GM19463 (cell line): ENCODE measurements around the gene PKN3.
"Not testable (repeated sequence)": the region's sequence is repeated elsewhere in the genome, so short reads cannot be mapped to it uniquely, and the experiment has no call there.

Experiments used
- ATAC-seq: cut with Tn5 transposase; IDR thresholded peaks from one replicate; pipeline ENCODE4 v1.9.1; 2021; ENCODE audit warnings: mild to moderate bottlenecking, moderate library complexity; ENCODE audit not compliant: unreplicated experiment

PKN3 gene

GRCh38 chr9:128690684-128691034 is 11.6 kb upstream of the PKN3 start:
- ATAC-seq: no peak

DNA sequence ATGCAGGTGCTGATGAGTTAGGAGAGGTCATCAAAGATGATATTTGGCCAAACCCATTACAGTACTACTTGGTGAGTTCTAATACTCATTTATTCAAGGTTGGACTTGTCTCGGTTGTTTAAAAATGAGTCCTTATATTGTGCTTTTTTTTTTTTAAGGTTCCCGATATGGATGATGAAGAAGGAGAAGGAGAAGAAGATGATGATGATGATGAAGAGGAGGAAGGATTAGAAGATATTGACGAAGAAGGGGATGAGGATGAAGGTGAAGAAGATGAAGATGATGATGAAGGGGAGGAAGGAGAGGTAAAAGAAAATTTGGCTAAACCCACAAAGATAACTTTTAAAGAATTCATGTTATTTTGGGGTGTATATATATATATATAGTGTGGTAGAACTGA is 8.6 kb upstream of the PKN3 start:
- not testable (repeated sequence) for ATAC-seq

DNA sequence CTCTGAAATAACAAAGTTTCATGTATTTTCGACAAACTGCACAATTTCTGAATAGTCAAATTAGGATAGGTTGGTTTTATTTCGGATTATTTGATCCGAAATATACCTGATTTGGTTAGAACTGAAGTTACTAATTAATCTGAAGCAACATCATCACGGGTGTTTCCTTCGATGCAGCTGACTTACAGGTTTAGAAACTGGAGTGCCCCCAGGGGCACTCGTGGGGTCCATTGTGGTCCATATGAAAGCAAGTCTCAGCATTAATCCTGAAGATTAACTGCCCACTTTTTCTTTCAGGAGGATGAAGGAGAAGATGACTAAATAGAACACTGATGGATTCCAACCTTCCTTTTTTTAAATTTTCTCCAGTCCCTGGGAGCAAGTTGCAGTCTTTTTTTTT is 8.0 kb upstream of the PKN3 start:
- ATAC-seq: no peak

GRCh38 chr9:128696923-128697707 is 5.2 kb upstream of the PKN3 start:
- no peak for ATAC-seq

GRCh38 chr9:128699096-128699795 is 3.1 kb upstream of the PKN3 start:
- not testable (repeated sequence) for ATAC-seq

- no peak for ATAC-seq
These were observed 962 bp upstream of the PKN3 start for GRCh38 chr9:128701227-128701854.

DNA sequence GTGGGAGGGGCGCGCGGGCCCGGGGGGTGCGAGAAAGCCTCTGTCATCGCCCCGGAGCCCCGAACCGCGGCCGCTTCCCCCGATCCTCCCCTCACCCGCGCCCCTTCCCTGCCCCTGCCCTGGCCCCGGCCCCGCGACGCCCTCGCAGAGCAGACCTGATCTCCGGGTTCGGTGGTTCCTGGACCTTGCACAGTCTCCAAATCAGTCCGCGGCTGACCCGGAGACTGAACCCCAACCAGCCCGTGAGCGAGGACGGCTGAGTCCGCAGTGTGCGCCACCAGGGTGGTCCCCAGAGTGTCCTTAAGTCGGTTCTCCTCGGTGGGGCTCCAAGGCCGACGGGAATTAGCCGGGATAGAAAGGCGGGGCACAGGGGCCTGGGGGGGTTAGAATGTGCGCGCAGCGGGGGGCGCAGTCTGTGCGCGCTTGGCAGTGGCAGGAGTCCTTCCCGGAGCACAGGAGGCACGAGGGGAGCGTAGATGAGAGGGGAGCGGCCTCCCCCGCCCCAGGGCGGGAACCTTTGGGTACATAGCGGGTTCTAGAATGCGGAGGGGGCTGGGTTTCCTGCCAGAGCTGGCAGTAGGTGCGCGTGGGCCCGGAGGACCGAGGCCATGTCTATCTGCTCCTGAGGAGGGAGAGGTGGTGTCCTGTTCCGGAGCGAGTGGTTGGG is 779 bp downstream of the PKN3 start:
- ATAC-seq: no peak

DNA sequence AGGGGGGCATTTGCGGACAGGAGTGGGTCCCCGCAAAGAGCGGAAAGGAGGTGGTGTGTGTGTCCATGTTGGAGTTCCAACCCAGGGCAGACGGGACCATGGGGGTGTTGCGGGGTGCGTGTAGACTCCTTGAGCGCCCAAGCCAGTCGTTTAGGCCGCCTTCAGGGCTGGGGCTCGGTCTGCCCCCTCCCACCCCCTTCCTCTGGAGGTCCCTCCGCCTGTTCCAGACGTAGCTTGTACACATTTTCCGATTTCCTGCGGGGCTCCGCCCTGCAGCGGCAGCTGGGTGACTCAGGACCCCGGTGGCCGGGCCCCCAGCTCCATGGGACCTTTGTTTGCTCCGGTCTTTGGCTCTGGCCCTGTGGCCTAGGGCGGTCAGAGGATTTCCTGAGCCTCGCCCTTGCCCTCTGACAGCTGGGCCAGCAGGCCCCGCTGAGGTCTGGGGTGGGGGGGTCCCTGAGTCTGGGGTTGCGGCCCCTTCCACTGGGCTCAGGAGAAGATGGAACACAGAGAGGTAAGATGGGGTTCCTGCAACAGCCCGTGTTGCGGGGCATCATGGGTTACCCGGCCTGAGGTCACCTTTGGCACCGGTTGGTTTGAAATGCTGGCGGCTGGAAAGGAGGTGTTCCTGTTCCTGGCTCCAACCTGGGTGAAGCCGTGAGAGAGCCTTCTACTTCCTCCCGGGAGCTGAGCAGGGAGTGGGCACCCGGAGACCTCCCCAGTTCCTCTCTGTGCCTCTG is 1.5 kb downstream of the PKN3 start:
- ATAC-seq: no peak

DNA sequence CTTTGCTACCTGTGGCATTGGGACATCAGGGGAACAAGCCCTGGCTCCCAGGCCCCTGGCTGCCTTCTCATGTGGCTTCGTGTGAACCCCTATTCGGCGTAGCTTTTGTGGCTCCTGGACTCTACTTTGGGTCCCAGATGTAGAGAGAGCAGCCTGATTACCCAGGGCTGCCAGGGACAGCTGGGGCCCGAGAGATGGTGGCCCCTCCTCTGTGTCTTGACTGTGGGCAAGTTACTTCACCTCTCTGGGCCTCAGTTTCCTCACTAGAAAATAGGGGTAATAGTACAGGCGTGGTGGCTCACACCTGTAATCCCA is 2.0 kb downstream of the PKN3 start:
- ATAC-seq: no peak

- no peak for ATAC-seq
These were observed 3.0 kb downstream of the PKN3 start for GRCh38 chr9:128705051-128705965.

GRCh38 chr9:128706045-128706444 is 3.7 kb downstream of the PKN3 start:
- ATAC-seq: no peak

DNA sequence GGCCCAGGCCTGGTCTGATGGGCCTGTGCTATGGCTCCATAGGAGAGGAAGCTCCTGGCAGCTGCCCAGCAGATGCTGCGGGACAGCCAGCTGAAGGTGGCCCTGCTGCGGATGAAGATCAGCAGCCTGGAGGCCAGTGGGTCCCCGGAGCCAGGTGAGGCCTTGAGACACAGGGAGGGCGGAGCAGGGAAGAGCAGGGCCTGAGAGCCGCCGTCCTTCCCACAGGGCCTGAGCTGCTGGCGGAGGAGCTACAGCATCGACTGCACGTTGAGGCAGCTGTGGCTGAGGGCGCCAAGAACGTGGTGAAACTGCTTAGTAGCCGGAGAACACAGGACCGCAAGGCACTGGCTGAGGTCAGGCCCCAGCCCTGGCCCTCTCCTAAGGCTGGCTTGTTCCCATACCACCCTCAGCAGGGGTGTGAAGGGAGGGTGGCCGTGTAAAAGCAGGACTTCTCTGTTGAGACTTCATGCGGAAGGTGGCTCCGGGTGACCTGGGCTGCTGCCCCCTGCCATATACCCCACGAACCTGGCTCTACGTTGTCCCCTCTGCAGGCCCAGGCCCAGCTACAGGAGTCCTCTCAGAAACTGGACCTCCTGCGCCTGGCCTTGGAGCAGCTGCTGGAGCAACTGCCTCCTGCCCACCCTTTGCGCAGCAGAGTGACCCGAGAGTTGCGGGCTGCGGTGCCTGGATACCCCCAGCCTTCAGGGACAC is 4.5 kb downstream of the PKN3 start:
- no peak for ATAC-seq

GRCh38 chr9:128707446-128707845 is 5.1 kb downstream of the PKN3 start:
- no peak for ATAC-seq

GRCh38 chr9:128712451-128713410 is 10.4 kb downstream of the PKN3 start:
- ATAC-seq: no peak

DNA sequence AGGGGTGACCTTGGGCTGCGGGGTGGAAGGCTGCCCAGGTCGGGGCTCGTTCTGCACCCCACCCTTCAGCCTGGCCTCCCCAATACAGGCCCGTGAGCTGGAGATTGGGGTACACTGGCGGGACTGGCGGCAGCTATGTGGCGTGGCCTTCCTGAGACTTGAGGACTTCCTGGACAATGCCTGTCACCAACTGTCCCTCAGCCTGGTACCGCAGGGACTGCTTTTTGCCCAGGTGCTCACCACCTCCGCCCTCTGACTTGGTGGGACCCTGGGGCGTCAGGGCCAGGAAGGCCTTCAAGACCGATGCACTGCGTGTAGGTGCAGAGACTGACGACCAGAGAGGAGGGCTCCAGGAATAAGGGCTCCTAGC is 11.1 kb downstream of the PKN3 start:
- no peak for ATAC-seq

GRCh38 chr9:128713941-128714573 is 11.8 kb downstream of the PKN3 start:
- no peak for ATAC-seq

DNA sequence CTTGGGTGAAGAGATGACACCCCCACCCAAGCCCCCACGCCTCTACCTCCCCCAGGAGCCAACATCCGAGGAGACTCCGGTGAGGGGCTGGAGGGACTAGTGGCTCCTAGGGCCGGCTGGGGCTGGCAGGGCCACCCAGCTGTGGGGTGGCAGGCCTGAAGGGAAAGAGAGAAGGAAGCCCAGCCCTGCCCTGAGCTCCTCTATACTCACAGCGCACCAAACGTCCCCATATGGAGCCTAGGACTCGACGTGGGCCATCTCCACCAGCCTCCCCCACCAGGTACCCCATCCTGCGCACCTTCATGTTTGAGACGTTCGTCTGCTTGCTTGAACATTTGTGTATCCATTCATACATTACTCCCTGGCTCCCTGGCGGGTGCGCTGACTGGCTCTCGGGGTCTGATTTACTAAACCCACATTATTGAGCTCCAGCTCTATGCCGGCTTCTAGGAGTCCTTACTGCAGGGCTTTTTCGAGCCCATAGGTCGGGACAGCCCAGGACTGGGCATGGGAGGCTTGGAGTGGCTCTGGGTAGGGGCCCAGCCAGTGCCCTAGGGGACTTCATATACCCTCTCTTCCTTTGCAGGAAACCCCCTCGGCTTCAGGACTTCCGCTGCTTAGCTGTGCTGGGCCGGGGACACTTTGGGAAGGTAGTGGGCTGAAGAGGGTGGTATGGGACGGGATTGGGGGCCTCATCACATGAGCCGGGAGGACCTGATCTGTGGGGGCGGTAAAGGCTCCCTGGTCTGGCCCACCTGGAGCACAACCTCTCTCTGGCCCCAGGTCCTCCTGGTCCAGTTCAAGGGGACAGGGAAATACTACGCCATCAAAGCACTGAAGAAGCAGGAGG is 12.5 kb downstream of the PKN3 start:
- no peak for ATAC-seq
